ENCODE data around the gene PINK1.
"Not testable (repeated sequence)": the region's sequence is repeated elsewhere in the genome, so short reads cannot be mapped to it uniquely, and the experiment has no call there.

The PINK1 gene

GRCh38 chr1:20648438-20648837 is 15.2 kb downstream of the PINK1 start:
- DNase-seq, result no peak

- no peak for DNase-seq
Measured at GRCh38 chr1:20648946-20649345, 15.7 kb downstream of the PINK1 start.

- no peak for DNase-seq
Measured at GRCh38 chr1:20652300-20652699, 19.0 kb downstream of the PINK1 start.

GRCh38 chr1:20654104-20654690 is 20.9 kb downstream of the PINK1 start:
- DNase-seq, result no peak

- DNase-seq, result no peak
Measured at GRCh38 chr1:20657024-20657423, 23.8 kb downstream of the PINK1 start.

GRCh38 chr1:20658166-20658915 is 25.1 kb downstream of the PINK1 start:
- no peak for DNase-seq

GRCh38 chr1:20660363-20660762 is 27.1 kb downstream of the PINK1 start:
- no peak for DNase-seq

- DNase-seq, result no peak
Measured at GRCh38 chr1:20660847-20661206, 27.6 kb downstream of the PINK1 start.

- DNase-seq, result peak; percentile 99
Measured at GRCh38 chr1:20661207-20662109, 28.2 kb downstream of the PINK1 start, which contains the start of gene DDOST. DDOST (minus strand) TSS chr1:20661369; CDS start chr1:20661350, 19 bp downstream.

GRCh38 chr1:20662110-20662475 is 28.8 kb downstream of the PINK1 start:
- DNase-seq, result no peak

GRCh38 chr1:20663365-20663764 is 30.1 kb downstream of the PINK1 start:
- DNase-seq, result no peak

- no peak for DNase-seq
Measured at GRCh38 chr1:20663969-20664715, 30.9 kb downstream of the PINK1 start.

- no peak for DNase-seq
Measured at GRCh38 chr1:20665726-20666125, 32.5 kb downstream of the PINK1 start.

GRCh38 chr1:20666146-20666545 is 32.9 kb downstream of the PINK1 start:
- DNase-seq, result no peak

GRCh38 chr1:20666804-20667203 is 33.5 kb downstream of the PINK1 start:
- DNase-seq, result peak; percentile 62

GRCh38 chr1:20668581-20668980 is 35.3 kb downstream of the PINK1 start:
- no peak for DNase-seq

- no peak for DNase-seq
Measured at GRCh38 chr1:20670936-20671335, 37.7 kb downstream of the PINK1 start.

GRCh38 chr1:20672265-20672632 is 39.0 kb downstream of the PINK1 start:
- no peak for DNase-seq

GRCh38 chr1:20673626-20674025 is 40.4 kb downstream of the PINK1 start:
- DNase-seq, result not testable (repeated sequence)

- no peak for DNase-seq
Measured at GRCh38 chr1:20678599-20678998, 45.3 kb downstream of the PINK1 start.

- DNase-seq, result no peak
Measured at GRCh38 chr1:20680269-20680668, 47.0 kb downstream of the PINK1 start.

- no peak for DNase-seq
Measured at GRCh38 chr1:20681999-20682398, 48.7 kb downstream of the PINK1 start.
